HG02610 (cell line): ENCODE data around the gene ENPP6.

Experiments
- ATAC-seq: cut with Tn5 transposase; IDR thresholded peaks from one replicate; pipeline ENCODE4 v1.9.1; 2021; ENCODE audit warnings: mild to moderate bottlenecking, moderate library complexity; ENCODE audit not compliant: unreplicated experiment

Gene ENPP6

DNA sequence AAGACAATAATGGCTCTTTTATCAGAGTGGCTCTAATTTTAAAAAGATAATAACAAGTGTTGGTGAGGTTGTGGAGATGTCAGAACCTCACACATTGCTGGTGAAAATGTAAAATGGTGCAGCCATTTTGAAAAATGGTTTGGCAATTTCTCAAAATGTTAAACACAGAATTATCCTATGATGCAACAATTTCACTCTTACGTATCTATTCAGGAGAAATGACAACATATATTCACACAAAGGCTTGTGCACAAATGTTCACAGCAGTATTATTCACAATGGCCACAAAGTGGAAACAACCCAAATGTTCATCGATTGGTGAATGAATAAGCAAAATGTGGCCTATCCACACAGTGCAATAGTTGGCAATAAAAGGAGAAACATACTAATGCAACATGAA, 24.7 kb downstream of the ENPP6 start:
- no peak for ATAC-seq

DNA sequence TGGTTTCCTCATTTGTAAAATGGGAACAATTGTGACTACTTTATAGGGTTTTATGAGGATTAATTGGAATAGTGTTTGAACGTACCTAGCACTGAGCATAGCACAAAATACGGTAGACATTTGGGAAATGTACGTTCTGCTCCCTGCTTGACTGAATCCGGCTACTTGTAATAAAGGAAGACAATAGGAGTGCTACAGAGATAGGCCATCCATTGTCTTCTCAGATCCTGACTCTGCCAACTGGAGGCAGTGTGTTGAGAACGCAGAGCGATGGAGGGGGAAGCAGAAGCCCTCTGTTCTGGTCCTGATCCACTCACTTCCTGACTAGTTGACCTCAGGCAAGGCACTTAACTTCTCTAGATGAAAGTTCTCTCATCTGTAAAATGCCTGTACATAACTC, 26.4 kb downstream of the ENPP6 start:
- ATAC-seq = no peak

- ATAC-seq = no peak
Observed at GRCh38 chr4:184190711-184191110, 27.0 kb downstream of the ENPP6 start.

DNA sequence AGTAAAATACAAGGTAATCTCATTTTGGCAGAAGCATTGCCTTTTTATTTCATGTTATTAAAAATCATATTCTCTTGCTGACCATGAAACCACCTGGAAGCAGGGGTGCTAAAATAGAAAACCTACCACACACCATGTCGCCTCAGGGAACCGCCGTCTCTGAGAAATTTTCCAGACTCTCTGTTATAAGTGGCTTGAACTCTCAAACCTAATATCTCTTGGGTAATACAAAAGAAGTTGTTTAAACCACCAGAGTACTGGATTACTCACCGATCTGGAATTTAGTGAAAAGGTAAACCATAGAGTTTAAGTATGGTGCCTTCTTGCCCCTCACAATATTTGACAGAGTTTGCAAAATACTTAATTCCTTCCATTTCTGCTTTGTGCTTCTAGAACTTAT, 27.7 kb downstream of the ENPP6 start:
- no peak for ATAC-seq

- no peak for ATAC-seq
Observed at GRCh38 chr4:184188443-184189400, 29.0 kb downstream of the ENPP6 start.

DNA sequence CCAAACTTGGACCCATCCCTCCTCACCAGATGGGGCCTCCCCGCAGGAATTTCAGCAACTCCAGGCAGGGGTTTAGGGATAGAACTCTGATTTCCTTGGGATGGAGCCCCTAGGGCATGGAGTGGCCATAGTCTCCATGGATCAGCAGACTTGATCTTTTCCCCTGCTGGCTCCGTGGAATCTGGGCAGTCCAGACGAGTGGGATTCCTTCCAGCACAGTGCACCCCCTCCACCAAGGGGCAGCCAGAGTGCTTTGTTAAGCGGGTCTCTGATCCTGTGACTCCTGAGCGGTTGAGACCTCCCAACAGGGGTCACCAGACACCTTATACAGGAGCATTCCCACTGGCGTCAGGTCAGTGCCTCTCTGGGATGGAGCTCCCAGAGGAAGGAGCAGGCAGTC, 40.4 kb downstream of the ENPP6 start:
- ATAC-seq = no peak

GRCh38 chr4:184174571-184175488, 42.8 kb downstream of the ENPP6 start:
- no peak for ATAC-seq

DNA sequence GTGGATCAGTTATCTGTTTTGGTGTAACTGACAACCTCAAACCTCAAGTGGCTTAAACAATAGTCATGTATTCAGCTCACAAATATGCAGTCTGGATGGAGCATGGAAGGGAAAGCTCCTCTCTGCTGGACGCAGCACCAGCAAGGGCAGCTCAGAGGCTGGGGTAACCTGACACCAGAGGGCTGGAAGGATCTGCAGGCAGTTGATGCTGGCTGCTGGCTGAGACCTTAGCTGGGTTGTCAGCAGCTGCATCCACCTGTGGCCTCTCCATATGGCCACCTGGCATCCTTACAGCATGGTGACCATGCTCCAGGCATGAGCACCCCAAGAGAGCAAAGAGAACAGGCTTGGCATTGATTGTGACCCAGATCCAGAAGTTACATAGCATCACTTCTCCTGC, 46.7 kb downstream of the ENPP6 start:
- ATAC-seq = no peak

DNA sequence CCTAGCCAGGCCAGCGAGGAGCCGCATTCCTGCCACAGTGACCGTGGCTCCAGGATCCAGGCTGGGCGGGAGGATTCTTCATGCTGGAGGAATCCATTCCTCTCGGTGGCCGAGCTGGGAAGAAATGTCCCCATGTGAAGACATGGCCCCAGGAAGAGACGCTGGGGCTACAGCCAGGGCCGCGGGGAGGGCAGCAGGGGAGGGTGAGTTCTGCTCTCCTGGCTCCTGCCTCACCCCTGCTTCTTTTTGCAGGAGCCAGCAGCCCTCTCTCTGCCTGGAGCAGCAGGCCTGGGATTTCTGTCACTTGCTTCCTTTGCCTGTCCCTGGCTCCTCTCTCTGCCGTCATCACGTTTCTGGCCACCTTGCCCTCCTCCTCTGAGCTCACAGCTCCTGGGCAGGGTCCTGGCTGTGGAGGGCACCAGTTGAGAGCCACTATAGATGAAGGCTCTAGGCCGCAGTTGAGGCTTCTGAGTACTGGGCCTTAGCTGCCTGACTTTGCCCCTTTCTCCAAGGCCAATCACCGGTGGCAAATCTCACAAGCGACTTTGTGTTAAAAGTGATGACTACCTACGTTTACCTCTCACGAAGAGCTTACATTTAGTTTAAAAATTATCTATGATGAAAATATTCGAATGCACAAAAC, 48.3 kb downstream of the ENPP6 start:
- no peak for ATAC-seq

GRCh38 chr4:184168406-184169019, 49.2 kb downstream of the ENPP6 start:
- ATAC-seq = peak; percentile 96

GRCh38 chr4:184167576-184167975, 50.1 kb downstream of the ENPP6 start:
- ATAC-seq = no peak

GRCh38 chr4:184166736-184167135, 50.9 kb downstream of the ENPP6 start:
- ATAC-seq = no peak

GRCh38 chr4:184165291-184165690, 52.4 kb downstream of the ENPP6 start:
- ATAC-seq = no peak

GRCh38 chr4:184163813-184164212, 53.9 kb downstream of the ENPP6 start:
- no peak for ATAC-seq

DNA sequence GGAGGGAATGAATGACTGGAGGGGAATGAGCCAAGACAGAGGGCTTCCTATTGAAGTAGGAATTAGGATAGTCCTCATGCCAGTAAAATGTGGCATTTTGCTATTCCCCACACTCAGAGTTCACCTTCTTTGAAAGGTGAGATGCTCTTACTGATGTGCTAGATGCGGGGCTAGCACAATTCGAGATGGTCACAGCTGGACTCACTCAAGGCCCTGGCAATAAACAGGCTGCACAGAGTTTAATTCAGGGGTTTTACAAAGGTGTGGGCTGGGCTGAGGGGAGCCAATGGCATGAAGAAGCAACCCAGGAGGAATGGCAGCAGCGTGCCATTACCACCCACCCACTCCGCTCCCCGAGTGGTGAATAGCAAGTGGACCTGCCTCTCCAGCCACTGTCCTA, 55.1 kb downstream of the ENPP6 start:
- ATAC-seq = no peak

DNA sequence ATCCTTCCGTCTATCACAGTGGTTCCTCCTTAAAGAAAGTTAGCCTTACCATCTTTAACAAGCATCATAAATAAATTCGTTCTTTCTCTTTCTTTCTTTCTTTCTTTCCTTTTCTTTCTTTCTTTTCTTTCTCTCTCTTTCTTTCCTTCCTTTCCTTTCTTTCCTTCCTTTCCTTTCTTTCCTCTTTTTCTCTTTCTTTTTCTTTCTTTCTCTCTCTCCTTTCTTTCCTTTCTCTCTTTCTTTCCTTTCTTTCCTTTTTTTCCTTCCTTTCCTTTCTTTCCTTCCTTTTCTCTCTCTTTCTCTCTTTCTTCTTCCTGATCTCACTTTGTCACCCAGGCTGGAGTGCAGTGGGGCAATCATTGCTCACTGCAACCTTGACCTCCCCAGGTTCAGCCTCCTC, 60.4 kb downstream of the ENPP6 start:
- ATAC-seq = no peak

- ATAC-seq = no peak
Observed at GRCh38 chr4:184156163-184156920, 61.3 kb downstream of the ENPP6 start.

DNA sequence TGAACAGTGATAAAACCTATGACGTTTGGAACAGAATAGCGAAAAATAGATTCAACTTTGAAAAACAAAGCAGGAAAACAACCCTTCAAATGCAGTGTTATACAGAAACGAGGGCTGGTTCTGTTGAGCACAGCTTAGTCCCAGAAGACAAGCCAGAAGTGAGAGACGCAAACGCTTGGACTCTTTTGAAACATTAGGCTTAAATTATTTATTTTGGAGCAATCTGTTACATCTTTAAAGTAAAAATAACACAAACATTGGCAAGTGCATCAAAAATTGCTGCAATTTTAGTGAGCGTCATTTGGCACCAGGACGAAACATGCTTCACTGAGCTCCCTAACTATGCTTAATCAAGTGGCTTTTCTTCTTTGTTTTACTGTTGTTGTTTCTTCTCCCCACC, 63.5 kb downstream of the ENPP6 start:
- no peak for ATAC-seq

DNA sequence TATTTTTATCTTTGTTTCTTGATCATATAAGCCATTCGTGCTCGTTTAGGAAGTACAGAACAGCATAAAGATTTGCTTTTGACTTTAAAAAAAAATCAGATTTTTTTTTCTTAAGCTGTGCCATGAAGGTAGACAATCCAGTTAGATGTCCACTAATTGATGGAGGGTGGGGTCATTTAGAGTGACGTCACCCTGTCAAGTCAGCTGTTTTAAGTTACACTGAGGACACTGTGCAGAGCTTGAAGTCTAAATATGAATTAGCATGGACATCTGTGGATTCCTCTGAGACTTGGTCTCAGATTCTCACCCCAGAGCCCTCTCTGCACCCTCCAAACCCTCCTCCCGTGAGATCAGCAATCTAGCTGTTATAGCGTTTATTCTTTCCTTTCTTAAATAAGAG, 63.9 kb downstream of the ENPP6 start:
- ATAC-seq = no peak

DNA sequence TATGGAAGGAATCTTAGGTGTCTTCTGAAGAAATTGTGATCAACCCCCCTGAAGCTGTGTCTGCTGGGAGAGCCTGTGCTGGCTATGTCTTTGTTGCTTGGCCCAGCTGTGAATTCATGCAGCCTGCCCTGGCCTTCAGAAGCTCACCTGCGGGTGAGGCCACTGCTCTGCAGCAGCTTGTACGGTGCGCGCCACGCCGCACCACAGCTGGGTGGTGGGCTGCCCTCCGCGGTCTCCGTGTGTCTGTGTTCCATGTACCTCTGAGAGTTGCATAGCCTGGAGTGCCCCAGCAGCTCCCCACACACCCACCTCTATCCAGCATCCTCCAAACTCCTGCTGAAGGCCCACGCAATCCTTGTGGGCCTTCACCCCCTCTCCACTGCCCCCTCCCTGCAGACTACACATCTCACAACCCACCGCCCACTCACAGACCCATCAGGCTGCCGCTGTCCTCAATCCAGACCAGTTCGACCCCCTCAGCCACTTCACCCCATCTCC, 65.6 kb downstream of the ENPP6 start:
- ATAC-seq = no peak
